Measurements from ENCODE around the gene LCMT1. TPM values are rescaled to one million over a fixed set of nuclear protein-coding genes. Genes with fewer than 3 reads are reported as not detected.

The LCMT1 gene
- total and polyA plus RNA-seq, 9 of the 15 experiments (the other 6 are each of a cell fraction or from before 2014, with no cell fraction given): 20.0 to 42.8 (median 32.3) TPM

DNA sequence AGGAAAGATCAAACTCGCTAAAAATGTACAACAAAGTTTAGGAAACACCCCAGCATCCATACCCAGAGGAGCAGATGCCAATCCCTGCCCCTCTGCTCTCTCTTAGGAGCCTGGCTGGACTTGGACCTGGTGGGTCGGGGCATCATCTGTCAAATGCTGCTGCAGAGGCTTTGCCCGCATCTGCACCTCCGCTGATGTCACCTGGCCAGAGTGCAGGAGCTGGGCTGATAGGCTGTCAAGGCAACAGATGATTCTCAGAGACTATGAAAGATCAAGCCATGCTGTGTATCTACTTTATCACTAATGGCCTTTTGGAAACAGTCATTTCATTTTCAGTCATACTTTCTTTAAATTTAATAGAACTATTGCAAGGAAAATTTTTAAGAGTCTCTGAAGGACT is 15.9 kb upstream of the LCMT1 start:
- POLR2A ChIA-PET: no interaction called here
- WGBS (ENCODE audit: insufficient coverage, low coverage, missing lambda C conversion rate): 0% methylated on average over 4 of the region's 4 CpGs

More for the DNA sequence above, 15.9 kb upstream of the LCMT1 start:
- H3K4me3 ChIP-seq: no peak overlapping the region
- TF ChIP-seq, protein P1, sequence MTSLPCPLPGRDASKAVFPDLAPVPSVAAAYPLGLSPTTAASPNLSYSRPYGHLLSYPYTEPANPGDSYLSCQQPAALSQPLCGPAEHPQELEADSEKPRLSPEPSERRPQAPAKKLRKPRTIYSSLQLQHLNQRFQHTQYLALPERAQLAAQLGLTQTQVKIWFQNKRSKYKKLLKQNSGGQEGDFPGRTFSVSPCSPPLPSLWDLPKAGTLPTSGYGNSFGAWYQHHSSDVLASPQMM (CRISPR knock-in tag; IDR thresholded peaks at IDR 0.05): no peak
- TF ChIP-seq, protein P2, sequence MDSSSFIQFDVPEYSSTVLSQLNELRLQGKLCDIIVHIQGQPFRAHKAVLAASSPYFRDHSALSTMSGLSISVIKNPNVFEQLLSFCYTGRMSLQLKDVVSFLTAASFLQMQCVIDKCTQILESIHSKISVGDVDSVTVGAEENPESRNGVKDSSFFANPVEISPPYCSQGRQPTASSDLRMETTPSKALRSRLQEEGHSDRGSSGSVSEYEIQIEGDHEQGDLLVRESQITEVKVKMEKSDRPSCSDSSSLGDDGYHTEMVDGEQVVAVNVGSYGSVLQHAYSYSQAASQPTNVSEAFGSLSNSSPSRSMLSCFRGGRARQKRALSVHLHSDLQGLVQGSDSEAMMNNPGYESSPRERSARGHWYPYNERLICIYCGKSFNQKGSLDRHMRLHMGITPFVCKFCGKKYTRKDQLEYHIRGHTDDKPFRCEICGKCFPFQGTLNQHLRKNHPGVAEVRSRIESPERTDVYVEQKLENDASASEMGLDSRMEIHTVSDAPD (CRISPR knock-in tag; IDR thresholded peaks at IDR 0.05): no peak
- TF ChIP-seq SMARCE1 (IDR thresholded peaks at IDR 0.05) (no peak), CBX3 (IDR thresholded peaks at IDR 0.05; ENCODE audit: borderline replicate concordance in 1 of 2, low read length in 2 of 2) (no peak), NBN (IDR thresholded peaks at IDR 0.05; ENCODE audit: low read depth) (no peak), RBM17 (IDR thresholded peaks at IDR 0.05; ENCODE audit: borderline replicate concordance, low read depth, low read length) (no peak), WHSC1 (IDR thresholded peaks at IDR 0.05; ENCODE audit: low read length) (no peak), ZNF12 (CRISPR knock-in tag; IDR thresholded peaks at IDR 0.05) (no peak), PML (IDR thresholded peaks at IDR 0.05; ENCODE audit: low read length) (no peak), SRSF3 (IDR thresholded peaks at IDR 0.05; ENCODE audit: insufficient read depth, low read length) (no peak), DIDO1 (tag; IDR thresholded peaks at IDR 0.05; ENCODE audit: low read depth) (no peak)
- H3K27me3 ChIP-seq (ENCODE audit: control insufficient read depth in 2 of 2, insufficient read depth in 2 of 2, low read length in 2 of 2): peaks cover 7 to 12% of the 10 kb centered on the region in 2 experiments; a peak in 3 of 5 replicates
- no peaks in the 10 kb centered on the region for H3K9me3 ChIP-seq (replicated peaks; ENCODE audit: control insufficient read depth, insufficient read depth, low read depth, low read length)
- H3K79me2 ChIP-seq (ENCODE audit: control insufficient read depth, insufficient read depth, low read length): no peaks in the 10 kb centered on the region
- peaks cover 0 to 3% of the 10 kb centered on the region in 2 experiments; a peak in 2 of 5 replicates for H3K4me1 ChIP-seq (replicated peaks in 1 of 2; ENCODE audit: control insufficient read depth in 2 of 2, insufficient read depth in 2 of 2, low read length in 2 of 2)
- DNase-seq (ENCODE audit: extremely low read depth in 1 of 4, low spot score in 3 of 4): no peak
- intact Hi-C loops (cut with micrococcal nuclease) (no loop called here), in situ Hi-C loops (cut with MboI) (no loop called here)
- ATAC-seq: no peak
- H4K20me1 ChIP-seq (replicated peaks; ENCODE audit: control insufficient read depth, insufficient read depth, low read length): no peaks in the 10 kb centered on the region
- CTCF ChIA-PET (ENCODE audit: low intra/inter-chr PET ratio): no interaction called here
- no peak overlapping the region for H2AFZ ChIP-seq (ENCODE audit: low read depth, low read length)
- H3K9ac ChIP-seq (ENCODE audit: insufficient read depth in 1 of 2, low read depth in 2 of 2, low read length in 2 of 2): no peak overlapping the region
- no peak for FAIRE-seq
- H3K9me1 ChIP-seq (ENCODE audit: control insufficient read depth, insufficient read depth, low read length): no peaks in the 10 kb centered on the region
- no peak overlapping the region for H3K27ac ChIP-seq (ENCODE audit: extremely low read depth, low read depth, low read length)
- H3K36me3 ChIP-seq (ENCODE audit: control insufficient read depth, insufficient read depth, low read length): no peaks in the 10 kb centered on the region
- no peak overlapping the region for H3K4me2 ChIP-seq (ENCODE audit: insufficient read depth, low read length)
- no TSS peak for BruUV-seq (replicated peaks)

Measured in K562 (cell line).